ENCODE measurements around the gene SYNE1. TPM values are rescaled to one million over a fixed set of nuclear protein-coding genes. Genes with fewer than 3 reads are reported as not detected.

The SYNE1 gene
- total and polyA plus RNA-seq, 2 experiments from 2014 or later = 14.6 to 83.9 TPM

DNA sequence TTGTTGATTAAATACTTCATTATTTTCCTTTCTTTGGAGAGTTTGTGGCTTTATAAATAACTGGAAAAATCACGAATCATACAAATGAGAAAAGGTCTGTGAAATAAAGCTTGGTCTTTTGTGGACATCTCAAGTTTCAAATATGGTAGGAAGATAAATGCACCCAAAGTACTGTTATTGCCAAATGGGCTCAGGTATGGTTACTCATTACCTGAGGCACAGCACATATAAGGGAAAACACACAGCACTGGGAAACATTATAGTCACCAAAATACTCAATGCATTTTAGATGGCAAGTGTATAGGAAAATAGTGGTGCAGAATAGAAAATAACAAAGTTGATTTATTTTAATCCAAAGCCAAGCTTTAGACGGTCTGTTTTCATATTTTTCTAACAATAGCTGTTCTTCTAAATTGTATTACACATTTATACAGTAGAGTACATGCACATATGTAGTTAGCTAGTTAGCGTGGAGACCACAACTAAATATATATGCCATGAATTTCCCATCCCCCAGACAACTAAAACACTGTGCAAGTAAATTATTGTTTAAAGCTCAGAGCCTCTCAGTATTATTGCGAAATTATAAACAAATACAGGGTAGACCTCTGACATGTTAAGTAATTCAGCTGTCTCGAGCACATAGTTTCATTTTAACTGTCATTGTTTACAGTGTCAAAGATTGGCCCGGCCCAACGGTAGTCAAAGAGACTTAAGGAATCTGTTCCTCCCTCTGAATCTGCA, 336.0 kb downstream of the SYNE1 start:
- TF ChIP-seq, protein P1, sequence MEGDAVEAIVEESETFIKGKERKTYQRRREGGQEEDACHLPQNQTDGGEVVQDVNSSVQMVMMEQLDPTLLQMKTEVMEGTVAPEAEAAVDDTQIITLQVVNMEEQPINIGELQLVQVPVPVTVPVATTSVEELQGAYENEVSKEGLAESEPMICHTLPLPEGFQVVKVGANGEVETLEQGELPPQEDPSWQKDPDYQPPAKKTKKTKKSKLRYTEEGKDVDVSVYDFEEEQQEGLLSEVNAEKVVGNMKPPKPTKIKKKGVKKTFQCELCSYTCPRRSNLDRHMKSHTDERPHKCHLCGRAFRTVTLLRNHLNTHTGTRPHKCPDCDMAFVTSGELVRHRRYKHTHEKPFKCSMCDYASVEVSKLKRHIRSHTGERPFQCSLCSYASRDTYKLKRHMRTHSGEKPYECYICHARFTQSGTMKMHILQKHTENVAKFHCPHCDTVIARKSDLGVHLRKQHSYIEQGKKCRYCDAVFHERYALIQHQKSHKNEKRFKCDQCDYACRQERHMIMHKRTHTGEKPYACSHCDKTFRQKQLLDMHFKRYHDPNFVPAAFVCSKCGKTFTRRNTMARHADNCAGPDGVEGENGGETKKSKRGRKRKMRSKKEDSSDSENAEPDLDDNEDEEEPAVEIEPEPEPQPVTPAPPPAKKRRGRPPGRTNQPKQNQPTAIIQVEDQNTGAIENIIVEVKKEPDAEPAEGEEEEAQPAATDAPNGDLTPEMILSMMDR (IDR thresholded peaks at IDR 0.05; ENCODE audit: low read depth, low read length) = no peak
- peaks cover 8% of the 10 kb centered on the region for H3K36me3 ChIP-seq
- no peak overlapping the region for H3K27ac ChIP-seq
- H3K9me3 ChIP-seq (ENCODE audit: low read depth) = no peaks in the 10 kb centered on the region
- peak overlapping the region; percentile 19 for H3K4me3 ChIP-seq
- DNase-seq (ENCODE audit: low read depth in 1 of 2, low spot score in 1 of 2) = no peak
- H3K4me1 ChIP-seq (ENCODE audit: low read depth) = peaks cover 5% of the 10 kb centered on the region
- no peaks in the 10 kb centered on the region for H3K27me3 ChIP-seq

- TF ChIP-seq, protein P1 (IDR thresholded peaks at IDR 0.05; ENCODE audit: low read depth, low read length) = no peak
- peaks cover 8% of the 10 kb centered on the region for H3K36me3 ChIP-seq
- peaks cover 5% of the 10 kb centered on the region for H3K4me1 ChIP-seq (ENCODE audit: low read depth)
- H3K9me3 ChIP-seq (ENCODE audit: low read depth) = no peaks in the 10 kb centered on the region
- no peak overlapping the region for H3K4me3 ChIP-seq
- H3K27me3 ChIP-seq = no peaks in the 10 kb centered on the region
- no peak for DNase-seq (ENCODE audit: low read depth in 1 of 2, low spot score in 1 of 2)
- H3K27ac ChIP-seq = no peak overlapping the region
These were observed 336.6 kb downstream of the SYNE1 start for GRCh38 chr6:152300517-152300916.

DNA sequence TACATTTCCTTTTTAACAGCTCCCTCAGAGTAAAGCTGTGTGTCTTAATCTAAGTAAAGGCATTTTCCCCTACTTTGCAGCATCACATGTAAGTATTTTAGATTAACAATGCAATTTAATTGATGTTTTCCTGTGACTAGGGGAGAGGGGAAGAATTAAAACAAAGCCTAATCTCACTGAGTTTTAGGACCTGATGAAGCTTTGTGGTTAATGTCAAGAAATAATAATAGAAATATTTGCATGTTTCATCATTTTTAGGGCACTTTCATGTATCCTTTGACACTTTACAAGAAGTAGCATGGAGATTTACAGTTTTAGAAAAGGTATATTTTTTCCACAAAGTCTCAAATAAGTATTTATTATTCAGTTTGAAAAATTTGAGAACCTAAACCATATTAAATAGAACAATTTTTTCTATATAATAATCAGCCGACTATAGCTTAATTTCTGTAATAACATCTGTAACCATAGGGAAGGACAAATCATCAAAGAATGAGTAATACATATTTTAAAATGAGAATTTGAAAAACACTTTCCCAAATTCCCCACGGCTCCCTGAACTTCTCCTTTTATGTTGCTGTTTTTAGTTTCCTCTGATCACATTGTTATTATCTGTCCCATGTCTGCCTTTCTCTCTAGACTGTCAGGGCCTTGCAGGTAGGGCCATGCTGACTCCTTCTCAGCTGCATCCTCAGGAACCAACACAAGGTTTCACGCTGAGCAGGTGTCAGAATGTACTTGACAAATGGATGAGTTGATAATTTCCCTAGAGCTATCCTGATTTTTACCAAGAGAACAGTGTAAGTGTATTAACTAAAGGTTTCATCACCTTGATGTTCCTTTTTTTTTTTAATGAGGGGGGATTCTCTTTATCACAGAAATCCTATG, 338.1 kb downstream of the SYNE1 start:
- Histone ChIP-seq H3K27me3 (no peaks in the 10 kb centered on the region), H3K9me3 (ENCODE audit: low read depth) (no peaks in the 10 kb centered on the region), H3K4me3 (no peak overlapping the region), H3K36me3 (peaks cover 8% of the 10 kb centered on the region), H3K27ac (no peak overlapping the region), H3K4me1 (ENCODE audit: low read depth) (peaks cover 5% of the 10 kb centered on the region)
- no peak for DNase-seq (ENCODE audit: low read depth in 1 of 2, low spot score in 1 of 2)
- TF ChIP-seq, protein P1 (IDR thresholded peaks at IDR 0.05; ENCODE audit: low read depth, low read length) = no peak

DNA sequence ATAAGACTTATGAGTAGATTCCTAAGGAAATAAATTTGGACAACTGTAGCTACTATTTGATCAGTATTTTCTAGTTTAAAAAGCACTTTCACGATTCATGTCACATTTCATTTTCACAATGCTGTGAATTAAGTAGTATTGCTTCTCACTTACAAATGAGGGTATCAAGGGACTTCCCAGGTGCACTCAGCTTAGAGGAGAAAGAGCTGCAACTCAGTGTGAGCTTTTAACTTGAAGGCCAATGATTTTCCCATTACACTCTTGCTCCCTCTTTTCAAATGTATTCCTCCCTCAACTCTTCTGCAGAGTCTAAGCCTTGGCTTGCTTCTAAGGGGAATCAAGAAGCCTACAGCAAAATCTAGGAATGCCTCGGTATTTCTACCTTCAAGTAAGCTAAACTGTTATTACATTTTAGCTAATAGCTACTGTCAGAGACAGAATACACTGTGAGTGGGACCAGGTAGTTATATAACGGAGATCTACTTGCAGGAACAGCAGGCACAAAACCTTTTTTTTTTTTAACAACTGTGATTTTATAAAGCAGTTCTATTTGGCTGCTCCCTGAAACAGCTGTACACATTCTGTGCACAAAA, 339.0 kb downstream of the SYNE1 start:
- Histone ChIP-seq H3K36me3 (peaks cover 18% of the 10 kb centered on the region), H3K9me3 (ENCODE audit: low read depth) (no peaks in the 10 kb centered on the region), H3K4me3 (no peak overlapping the region), H3K27ac (no peak overlapping the region), H3K4me1 (ENCODE audit: low read depth) (peaks cover 5% of the 10 kb centered on the region), H3K27me3 (no peaks in the 10 kb centered on the region)
- TF ChIP-seq, protein P1 (IDR thresholded peaks at IDR 0.05; ENCODE audit: low read depth, low read length) = no peak
- DNase-seq (ENCODE audit: low read depth in 1 of 2, low spot score in 1 of 2) = no peak

DNA sequence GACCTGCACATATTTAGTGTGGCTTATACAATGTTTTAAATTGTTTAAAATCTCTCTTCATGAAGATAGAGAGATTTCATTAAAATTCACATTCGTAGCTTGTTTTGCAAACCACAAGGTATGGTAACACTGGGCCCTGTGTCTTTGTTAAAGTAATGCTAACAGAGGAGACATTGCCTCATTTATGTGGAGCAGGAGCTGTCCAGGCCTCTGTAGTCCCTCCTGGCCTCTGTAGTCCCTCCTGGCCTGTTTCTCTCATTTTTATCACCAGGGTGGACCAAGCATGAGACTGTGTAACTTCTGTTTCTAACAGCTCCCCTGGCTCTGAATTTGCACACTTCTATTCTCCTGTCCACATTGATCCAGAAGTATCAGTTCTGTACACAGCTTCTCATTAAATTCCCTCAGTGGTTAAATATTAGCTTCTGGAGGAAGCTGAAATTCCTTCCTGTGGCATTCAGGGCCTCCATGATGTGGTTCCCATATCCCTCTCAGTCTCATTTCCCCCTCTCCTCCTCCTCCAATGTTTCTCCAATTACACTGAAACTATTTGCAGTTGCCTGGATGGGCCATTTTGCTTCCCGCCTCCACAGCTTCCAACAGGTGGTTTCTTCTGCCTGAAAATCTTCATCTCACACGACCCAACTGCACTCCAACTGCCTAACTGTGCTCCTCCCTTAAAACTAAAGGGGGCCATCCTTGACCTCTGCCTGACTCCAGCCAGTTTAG, 340.4 kb downstream of the SYNE1 start:
- DNase-seq (ENCODE audit: low read depth in 1 of 2, low spot score in 1 of 2) = no peak
- Histone ChIP-seq H3K9me3 (ENCODE audit: low read depth) (no peaks in the 10 kb centered on the region), H3K27ac (no peak overlapping the region), H3K27me3 (no peaks in the 10 kb centered on the region), H3K36me3 (peaks cover 26% of the 10 kb centered on the region), H3K4me3 (no peak overlapping the region), H3K4me1 (ENCODE audit: low read depth) (no peaks in the 10 kb centered on the region)
- TF ChIP-seq, protein P1 (IDR thresholded peaks at IDR 0.05; ENCODE audit: low read depth, low read length) = no peak

Measured in cardiac muscle cell (in vitro differentiated cells and primary cell).